C4-2B (cell line): ENCODE data around the gene SPACA6.

ENCODE experiments used
- H3K27ac ChIP-seq: fragments of 450-650 bp; 2 replicates; pipeline ENCODE4 v1.5.1; 2017
- CTCF ChIP-seq: fragments of 450-650 bp; conservative IDR thresholded peaks from 2 replicates; pipeline ENCODE4 v1.5.1; 2017; ENCODE audit warnings: mild to moderate bottlenecking
- ZFX ChIP-seq: fragments of 450-650 bp; IDR thresholded peaks from 2 replicates; pipeline ENCODE4 v1.6.1; 2017

SPACA6 gene

GRCh38 chr19:51710163-51710562 lies 17.0 kb downstream of the SPACA6 start:
- H3K27ac ChIP-seq, result no peak overlapping the region
- TF ChIP-seq ZFX, result no peak
- no peak for TF ChIP-seq CTCF

DNA sequence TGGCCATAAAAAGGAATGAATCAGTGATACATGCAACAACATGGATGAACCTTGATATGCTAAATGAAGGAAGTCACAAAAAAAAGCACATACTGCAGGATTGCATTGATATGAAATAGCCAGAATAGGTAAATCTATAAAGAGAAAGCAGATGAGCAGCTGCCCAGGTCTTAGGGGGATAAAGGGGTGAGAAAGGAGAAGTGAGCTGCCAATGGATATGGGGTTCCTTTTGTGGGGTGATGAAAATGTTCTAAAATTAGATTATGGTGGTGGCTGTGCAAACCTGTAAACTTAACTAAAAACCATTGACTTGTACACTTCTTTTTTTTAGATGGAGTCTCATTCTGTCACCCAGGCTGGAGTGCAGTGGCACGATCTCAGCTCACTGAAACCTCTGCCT lies 18.6 kb downstream of the SPACA6 start:
- no peak for TF ChIP-seq CTCF
- no peak for TF ChIP-seq ZFX
- H3K27ac ChIP-seq, result no peak overlapping the region

DNA sequence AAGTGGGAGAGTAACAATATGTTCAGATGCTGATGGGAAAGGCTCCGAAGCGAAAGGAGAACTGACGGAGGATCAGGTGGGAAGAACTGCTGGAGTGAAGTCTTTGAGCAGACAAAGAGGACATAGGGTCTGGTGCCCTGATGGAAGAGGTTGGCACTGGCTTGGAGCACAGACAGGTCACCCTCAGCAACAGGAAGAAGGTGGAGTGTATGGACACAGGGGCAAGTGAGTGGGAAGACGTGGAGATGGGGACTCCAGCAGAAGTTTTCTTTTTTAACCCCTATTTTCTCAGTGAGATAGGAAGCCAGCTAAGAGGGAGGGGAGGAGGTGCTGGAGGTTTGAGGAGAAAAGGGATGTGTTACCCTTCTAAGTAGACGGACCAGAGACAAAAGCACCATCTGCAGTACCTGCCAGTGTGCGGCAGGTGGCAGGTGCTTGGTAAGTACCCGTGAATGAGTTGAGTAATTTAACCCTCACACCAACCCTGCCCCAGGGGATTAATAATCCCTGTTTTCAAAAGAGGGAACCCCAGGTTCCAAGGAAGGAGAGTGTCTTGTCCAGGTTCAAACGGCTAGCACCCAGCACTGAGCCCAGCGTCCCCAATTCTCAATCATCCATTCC lies 19.4 kb downstream of the SPACA6 start:
- TF ChIP-seq CTCF (peak; percentile 76), ZFX (no peak)
- H3K27ac ChIP-seq, result no peak overlapping the region

DNA sequence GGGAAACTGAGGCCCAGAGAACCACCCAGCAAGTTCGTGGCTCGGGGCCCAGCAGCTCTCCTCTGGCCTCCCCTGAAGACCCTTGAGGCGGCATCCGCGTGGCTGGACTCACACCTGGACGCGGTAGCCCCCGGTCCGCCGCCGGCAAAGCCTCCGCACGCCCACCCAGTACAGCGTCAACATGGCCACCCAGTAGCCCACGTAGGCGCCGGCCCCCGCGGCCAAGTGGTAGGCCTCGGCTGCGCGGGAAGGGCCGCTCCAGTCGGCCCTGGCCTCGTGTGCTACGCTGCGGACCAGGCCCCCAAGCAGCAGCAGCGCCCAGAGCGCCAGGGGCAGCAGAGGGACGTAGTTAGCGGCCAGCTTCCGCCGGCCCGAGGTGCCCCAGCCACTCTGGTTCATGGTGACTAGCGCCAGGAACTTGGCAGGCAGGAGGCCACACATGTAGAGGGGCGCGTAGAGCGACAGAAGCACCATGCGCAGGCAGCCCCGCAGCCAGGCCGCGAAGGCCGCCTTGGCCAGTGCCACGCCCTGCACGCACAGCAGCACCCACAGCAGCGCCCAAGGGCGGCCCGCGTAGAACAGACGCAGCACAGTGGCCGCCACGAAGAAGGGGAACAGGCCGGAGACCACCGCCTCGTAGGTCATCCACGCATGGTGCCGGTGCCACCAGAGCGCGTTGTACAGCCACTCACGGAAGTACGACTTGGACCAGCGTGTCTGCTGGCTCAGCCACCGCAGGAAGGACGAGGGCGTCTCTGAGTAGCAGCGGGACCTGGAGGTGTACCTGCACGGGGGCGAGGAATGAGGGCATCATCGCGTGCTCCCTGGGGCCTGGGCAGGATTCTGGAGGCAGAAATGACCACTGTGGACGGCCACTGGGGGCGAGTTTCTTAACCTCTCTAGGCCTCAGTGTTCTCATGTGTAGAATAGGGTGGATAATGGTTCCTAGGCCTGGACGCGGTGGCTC lies 20.5 kb downstream of the SPACA6 start:
- no peak overlapping the region for H3K27ac ChIP-seq
- TF ChIP-seq ZFX (no peak), CTCF (no peak)

DNA sequence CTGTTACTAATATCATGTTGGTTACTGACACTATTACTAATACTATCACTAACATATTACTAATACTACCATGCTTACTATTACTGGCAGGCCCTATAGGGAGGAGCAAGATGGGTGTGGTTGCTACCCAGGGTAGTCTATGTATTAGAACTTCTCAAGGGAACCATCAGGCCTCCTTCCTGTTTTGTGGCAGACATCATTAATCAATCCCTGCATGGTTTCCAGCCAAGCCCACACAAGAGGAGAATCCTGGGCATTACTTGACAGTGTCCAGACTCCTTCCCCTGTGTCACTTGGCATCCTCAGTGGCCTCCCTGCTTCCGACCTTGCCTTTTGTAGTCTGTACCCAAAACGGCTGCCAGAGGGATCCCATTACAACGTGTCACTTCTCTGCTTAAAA lies 21.7 kb downstream of the SPACA6 start:
- TF ChIP-seq ZFX, result no peak
- no peak for TF ChIP-seq CTCF
- H3K27ac ChIP-seq, result no peak overlapping the region

- TF ChIP-seq ZFX (no peak), CTCF (no peak)
- H3K27ac ChIP-seq, result no peak overlapping the region
Measured at GRCh38 chr19:51715850-51716249, 22.7 kb downstream of the SPACA6 start.

GRCh38 chr19:51716925-51717324 lies 23.8 kb downstream of the SPACA6 start:
- TF ChIP-seq CTCF (no peak), ZFX (no peak)

More at GRCh38 chr19:51716925-51717324, 23.8 kb downstream of the SPACA6 start:
- H3K27ac ChIP-seq, result no peak overlapping the region
